Testis (tissue), 3 donors: Measurements from ENCODE around the gene ERH. TPM values are rescaled to one million over a fixed set of nuclear protein-coding genes. Genes with fewer than 3 reads are reported as not detected.

ENCODE experiments used
- DNase-seq: peaks from one replicate; pipeline ENCODE4 v3.0.0-alpha.2; 2019
- H3K27ac ChIP-seq, 2 donors: fragments of 200-600 bp; sonication (generic); one replicate each; pipeline ENCODE4 v1.5.1; 2019
- H3K27me3 ChIP-seq: fragments of 200-600 bp; sonication (generic); one replicate; pipeline ENCODE4 v1.5.1; 2019
- H3K36me3 ChIP-seq: fragments of 200-600 bp; sonication (generic); one replicate; pipeline ENCODE4 v1.5.1; 2017; ENCODE audit warnings: low read depth; ENCODE audit errors: missing control alignments
- H3K4me1 ChIP-seq: fragments of 200-600 bp; sonication (generic); one replicate; pipeline ENCODE4 v1.5.1; 2019
- H3K4me3 ChIP-seq, 2 donors: fragments of 200-600 bp; sonication (generic); one replicate each; pipeline ENCODE4 v1.5.1; 2017 to 2019
- H3K9me3 ChIP-seq: fragments of 200-600 bp; sonication (generic); one replicate; pipeline ENCODE4 v1.5.1; 2017
- POLR2A ChIP-seq: fragments of 450-650 bp; IDR thresholded peaks from one replicate; pipeline ENCODE4 v1.6.1; 2017; ENCODE audit warnings: antibody characterized with exemption, mild to moderate bottlenecking, moderate library complexity
- WGBS, 2 donors: methylation state at CpG; one replicate each; pipeline ENCODE4 v1.1.5; 2018; 5-methylcytosine and 5-hydroxymethylcytosine counted together
- intact Hi-C: fragments of 100-400 bp; cut with DNase I; formaldehyde crosslinking; loops from one replicate; pipeline ENCODE4 v1.15.1; 2023; ENCODE audit warnings: low total_unique reads
- polyA plus RNA-seq: library from polyadenylated mRNA; stranded (reverse); fragments of 350-450 nt; fragmentation: Illumina TruSeq; extraction: RNeasy Lipid Tissue Mini Kit (QIAGEN cat#74804); gene quantifications from one replicate; pipeline ENCODE4 v1.2.3, GENCODE V29; 2014; ENCODE audit warnings: low read depth, low replicate concordance; ENCODE audit not compliant: insufficient read depth
- total RNA-seq, 2 donors: library from RNA; depleted of rRNA; stranded (reverse); fragments of >200 nt; gene quantifications; one replicate each; pipeline ENCODE4 v1.2.3, GENCODE V29; 2016
- TF ChIP-seq, protein P1 (sequence below), 3 experiments: fragments of 450-650 bp in 2 of 3; fragments of 200-600 bp in 1 of 3; sonication (generic) in 1 of 3; IDR thresholded peaks; one replicate each; pipeline ENCODE4 v1.5.1; 2016 to 2019; ENCODE audit warnings: antibody characterized with exemption in 3 of 3, mild to moderate bottlenecking in 2 of 3, moderate library complexity in 1 of 3

Gene ERH
- total and polyA plus RNA-seq, 3 donors from 2014 or later = 57.3 to 176 (median 74.5) TPM

DNA sequence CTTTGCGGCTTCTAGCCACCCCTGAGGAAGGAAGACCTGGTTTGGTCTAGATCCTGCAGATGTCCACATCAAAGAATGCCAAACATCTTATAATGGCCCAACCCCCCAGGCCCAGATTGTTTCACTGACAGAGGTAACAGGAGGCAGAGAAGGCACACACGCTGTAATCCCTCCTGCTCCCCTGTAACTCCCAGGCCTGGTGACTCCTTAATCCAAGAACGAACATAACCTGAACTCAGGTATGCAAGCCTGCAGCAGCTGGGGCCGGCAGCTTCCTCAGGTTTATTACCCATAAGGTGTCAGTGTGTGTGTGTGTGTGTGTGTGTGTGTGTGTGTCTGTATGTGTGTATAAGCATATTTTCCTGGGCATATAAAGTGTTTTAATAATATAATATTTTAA is 52.7 kb downstream of the ERH start:
- TF ChIP-seq POLR2A = no peak
- TF ChIP-seq, protein P1, sequence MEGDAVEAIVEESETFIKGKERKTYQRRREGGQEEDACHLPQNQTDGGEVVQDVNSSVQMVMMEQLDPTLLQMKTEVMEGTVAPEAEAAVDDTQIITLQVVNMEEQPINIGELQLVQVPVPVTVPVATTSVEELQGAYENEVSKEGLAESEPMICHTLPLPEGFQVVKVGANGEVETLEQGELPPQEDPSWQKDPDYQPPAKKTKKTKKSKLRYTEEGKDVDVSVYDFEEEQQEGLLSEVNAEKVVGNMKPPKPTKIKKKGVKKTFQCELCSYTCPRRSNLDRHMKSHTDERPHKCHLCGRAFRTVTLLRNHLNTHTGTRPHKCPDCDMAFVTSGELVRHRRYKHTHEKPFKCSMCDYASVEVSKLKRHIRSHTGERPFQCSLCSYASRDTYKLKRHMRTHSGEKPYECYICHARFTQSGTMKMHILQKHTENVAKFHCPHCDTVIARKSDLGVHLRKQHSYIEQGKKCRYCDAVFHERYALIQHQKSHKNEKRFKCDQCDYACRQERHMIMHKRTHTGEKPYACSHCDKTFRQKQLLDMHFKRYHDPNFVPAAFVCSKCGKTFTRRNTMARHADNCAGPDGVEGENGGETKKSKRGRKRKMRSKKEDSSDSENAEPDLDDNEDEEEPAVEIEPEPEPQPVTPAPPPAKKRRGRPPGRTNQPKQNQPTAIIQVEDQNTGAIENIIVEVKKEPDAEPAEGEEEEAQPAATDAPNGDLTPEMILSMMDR (IDR thresholded peaks at IDR 0.05) = no peak
- Histone ChIP-seq H3K27ac (no peak overlapping the region), H3K27me3 (no peaks in the 10 kb centered on the region), H3K4me1 (no peaks in the 10 kb centered on the region), H3K4me3 (no peak overlapping the region), H3K36me3 (no peaks in the 10 kb centered on the region), H3K9me3 (no peaks in the 10 kb centered on the region)
- WGBS, 2 donors = 64 to 73% methylated on average over 4 of the region's 4 CpGs
- intact Hi-C loops = no loop called here
- DNase-seq = no peak

GRCh38 chr14:69344171-69344570 is 53.9 kb downstream of the ERH start:
- TF ChIP-seq, protein P1 (IDR thresholded peaks at IDR 0.05) = no peak
- no peak overlapping the region for H3K27ac ChIP-seq
- H3K4me3 ChIP-seq = no peak overlapping the region
- H3K4me1 ChIP-seq = no peaks in the 10 kb centered on the region
- no peaks in the 10 kb centered on the region for H3K36me3 ChIP-seq
- no peak for DNase-seq
- H3K27me3 ChIP-seq = no peaks in the 10 kb centered on the region
- WGBS, 2 donors = 90 to 92% methylated on average over 3 of the region's 3 CpGs
- intact Hi-C loops = no loop called here
- H3K9me3 ChIP-seq = no peaks in the 10 kb centered on the region

DNA sequence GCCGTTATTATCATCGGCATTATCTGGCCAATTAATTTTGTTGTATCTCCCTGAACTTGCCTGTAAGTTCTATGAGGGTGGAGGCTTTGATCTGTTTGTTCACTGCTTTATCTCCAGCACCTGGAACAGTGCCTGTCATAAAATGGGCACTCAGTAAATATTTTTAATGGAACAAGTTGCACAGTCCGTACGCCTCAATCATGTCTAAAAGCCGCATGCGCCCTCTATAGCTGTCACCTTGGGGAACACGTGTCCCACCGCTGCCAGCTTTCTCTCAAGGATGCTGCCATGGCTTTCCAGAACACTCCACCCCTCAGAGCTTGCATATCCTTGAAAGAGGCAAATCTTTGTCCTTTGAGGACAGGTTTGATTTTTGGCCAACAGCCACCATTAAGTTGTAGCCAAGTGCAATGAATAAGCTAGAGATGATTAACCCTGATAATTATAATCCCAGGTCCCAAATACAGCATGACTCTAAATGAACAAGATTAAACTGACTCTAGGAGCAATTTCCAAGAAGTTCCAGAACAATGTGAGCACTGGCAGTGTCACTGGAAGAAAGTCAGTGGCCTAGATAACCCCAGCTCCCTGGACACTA is 55.1 kb downstream of the ERH start:
- DNase-seq = no peak
- Histone ChIP-seq H3K27me3 (no peaks in the 10 kb centered on the region), H3K27ac (no peak overlapping the region), H3K36me3 (no peaks in the 10 kb centered on the region), H3K9me3 (no peaks in the 10 kb centered on the region), H3K4me1 (no peaks in the 10 kb centered on the region), H3K4me3 (no peak overlapping the region)
- TF ChIP-seq POLR2A = no peak
- TF ChIP-seq, protein P1 (IDR thresholded peaks at IDR 0.05) = no peak
- 52 to 74% methylated on average over 8 of the region's 8 CpGs for WGBS, 2 donors
- intact Hi-C loops = no loop called here

DNA sequence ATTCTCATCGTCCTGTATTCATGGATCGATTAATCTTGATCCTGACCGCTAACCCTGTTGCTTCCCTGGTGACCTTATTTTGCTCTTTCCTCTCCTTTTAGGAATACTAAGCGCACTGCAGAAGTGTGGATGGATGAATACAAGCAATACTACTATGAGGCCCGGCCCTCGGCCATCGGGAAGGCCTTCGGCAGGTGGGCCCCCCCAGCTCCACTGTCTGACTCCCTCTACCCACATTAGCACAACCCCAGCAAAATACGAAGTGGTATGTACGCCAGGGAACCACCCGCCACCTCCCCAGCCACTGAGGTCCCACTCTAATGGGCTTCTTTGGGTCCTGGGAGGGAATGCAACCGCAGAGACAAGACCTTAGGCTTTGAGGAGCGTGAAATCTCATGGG is 58.7 kb downstream of the ERH start:
- intact Hi-C loops = no loop called here
- Histone ChIP-seq H3K4me3 (no peak overlapping the region), H3K9me3 (no peaks in the 10 kb centered on the region), H3K36me3 (no peaks in the 10 kb centered on the region), H3K4me1 (no peaks in the 10 kb centered on the region), H3K27ac (no peak overlapping the region), H3K27me3 (no peaks in the 10 kb centered on the region)
- no peak for DNase-seq
- 92 to 93% methylated on average over 13 of the region's 13 CpGs for WGBS, 2 donors
- TF ChIP-seq, protein P1 (IDR thresholded peaks at IDR 0.05) = no peak
- no peak for TF ChIP-seq POLR2A

- intact Hi-C loops = no loop called here
These were observed 60.1 kb downstream of the ERH start for GRCh38 chr14:69337984-69338383.

More at GRCh38 chr14:69337984-69338383, 60.1 kb downstream of the ERH start:
- DNase-seq = no peak
- Histone ChIP-seq H3K27ac (no peak overlapping the region), H3K27me3 (no peaks in the 10 kb centered on the region), H3K4me3 (no peak overlapping the region), H3K9me3 (no peaks in the 10 kb centered on the region), H3K36me3 (no peaks in the 10 kb centered on the region), H3K4me1 (no peaks in the 10 kb centered on the region)
- TF ChIP-seq, protein P1 (IDR thresholded peaks at IDR 0.05) = no peak
- no peak for TF ChIP-seq POLR2A
- WGBS, 2 donors = 95% methylated on average over 5 of the region's 5 CpGs
